HepG2 (cell line): ENCODE measurements around the gene PPP1R7. TPM values are rescaled to one million over a fixed set of nuclear protein-coding genes. Genes with fewer than 3 reads are reported as not detected.

ENCODE experiments used
- EED ChIP-seq: sonication (generic); formaldehyde crosslinking; IDR thresholded peaks from 2 replicates; pipeline ENCODE4 v1.5.0; 2020; ENCODE audit warnings: mild to moderate bottlenecking, missing genetic modification reagents
- FUBP1 ChIP-seq: sonication (generic); formaldehyde crosslinking; IDR thresholded peaks from 2 replicates; pipeline ENCODE4 v1.5.1; 2020; ENCODE audit warnings: missing genetic modification reagents, mild to moderate bottlenecking, borderline replicate concordance
- GPBP1L1 ChIP-seq: sonication (generic); formaldehyde crosslinking; IDR thresholded peaks from 2 replicates; pipeline ENCODE4 v1.5.0; 2020; ENCODE audit warnings: mild to moderate bottlenecking, missing genetic modification reagents
- HINFP ChIP-seq: sonication (generic); formaldehyde crosslinking; IDR thresholded peaks from 2 replicates; pipeline ENCODE4 v1.4.0; 2020; ENCODE audit warnings: low read depth, mild to moderate bottlenecking, missing genetic modification reagents
- IKZF1 ChIP-seq: fragments of 450-650 bp; IDR thresholded peaks from 2 replicates; pipeline ENCODE4 v1.7.1; 2016
- MAFG ChIP-seq: sonication (generic); formaldehyde crosslinking; IDR thresholded peaks from 2 replicates; pipeline ENCODE4 v1.5.1; 2020; ENCODE audit warnings: mild to moderate bottlenecking, missing genetic modification reagents
- MLXIP ChIP-seq: sonication (generic); formaldehyde crosslinking; IDR thresholded peaks from 2 replicates; pipeline ENCODE4 v1.9.0; 2021; ENCODE audit warnings: missing genetic modification reagents, borderline replicate concordance
- NFE2L1 ChIP-seq: sonication (generic); formaldehyde crosslinking; IDR thresholded peaks from 2 replicates; pipeline ENCODE4 v1.4.0; 2020; ENCODE audit warnings: missing genetic modification reagents, mild to moderate bottlenecking, borderline replicate concordance
- NR2C2 ChIP-seq: sonication (generic); formaldehyde crosslinking; IDR thresholded peaks from 2 replicates; pipeline ENCODE4 v1.4.0; 2020; ENCODE audit warnings: missing genetic modification reagents, mild to moderate bottlenecking, moderate library complexity, borderline replicate concordance
- SAFB2 ChIP-seq: sonication (generic); formaldehyde crosslinking; IDR thresholded peaks from 2 replicates; pipeline ENCODE4 v1.5.1; 2020; ENCODE audit warnings: missing genetic modification reagents, low read depth, mild to moderate bottlenecking, borderline replicate concordance
- ZBTB1 ChIP-seq: sonication (generic); formaldehyde crosslinking; IDR thresholded peaks from 2 replicates; pipeline ENCODE4 v1.4.0; 2020; ENCODE audit warnings: missing genetic modification reagents, borderline replicate concordance
- ZBTB43 ChIP-seq: sonication (generic); formaldehyde crosslinking; conservative IDR thresholded peaks from 2 replicates; pipeline ENCODE4 v1.4.0; 2020; ENCODE audit warnings: missing genetic modification reagents
- ZNF101 ChIP-seq: sonication (generic); formaldehyde crosslinking; IDR thresholded peaks from 2 replicates; pipeline ENCODE4 v1.4.0; 2020; ENCODE audit warnings: mild to moderate bottlenecking, low read depth, missing genetic modification reagents, borderline replicate concordance
- ZNF333 ChIP-seq: sonication (generic); formaldehyde crosslinking; IDR thresholded peaks from 2 replicates; pipeline ENCODE4 v1.4.0; 2020; ENCODE audit warnings: mild to moderate bottlenecking, missing genetic modification reagents, borderline replicate concordance
- ZNF343 ChIP-seq: sonication (generic); formaldehyde crosslinking; IDR thresholded peaks from 2 replicates; pipeline ENCODE4 v1.4.0; 2020; ENCODE audit warnings: mild to moderate bottlenecking, missing genetic modification reagents
- ZNF383 ChIP-seq: sonication (generic); formaldehyde crosslinking; IDR thresholded peaks from 2 replicates; pipeline ENCODE4 v1.4.0; 2020; ENCODE audit warnings: missing genetic modification reagents, mild to moderate bottlenecking, borderline replicate concordance
- ZNF432 ChIP-seq: sonication (generic); formaldehyde crosslinking; IDR thresholded peaks from 2 replicates; pipeline ENCODE4 v1.5.0; 2020; ENCODE audit warnings: missing genetic modification reagents, mild to moderate bottlenecking, borderline replicate concordance
- ZNF652 ChIP-seq: IDR thresholded peaks from 2 replicates; pipeline ENCODE4 v1.6.1; 2016; ENCODE audit warnings: low read depth, borderline replicate concordance
- ZNF841 ChIP-seq: sonication (generic); formaldehyde crosslinking; IDR thresholded peaks from 2 replicates; pipeline ENCODE4 v1.8.1; 2023; ENCODE audit warnings: missing genetic modification reagents, borderline replicate concordance
- polyA plus RNA-seq, 8 experiments: library from polyadenylated mRNA; depleted of rRNA in 3 of 8; stranded (reverse) in 7 of 8; unstranded in 1 of 8; fragments of >200 nt; fragmentation: Illumina TruSeq in 4 of 8; extraction: Trizol in 4 of 8; gene quantifications; 2 replicates each; pipeline versions ENCODE4 v1.2.1 to v1.2.3, GENCODE V29; 2011 to 2016; ENCODE audit warnings: low read depth in 4 of 8, missing spikeins in 1 of 8, mixed read lengths in 1 of 8; ENCODE audit not compliant: insufficient read depth in 1 of 8
- total RNA-seq, 5 experiments: library from RNA; depleted of rRNA; stranded (reverse); fragments of >200 nt; fragmentation: Illumina TruSeq; extraction: Trizol; gene quantifications; 2 replicates each; pipeline ENCODE4 v1.2.3, GENCODE V29; 2016; ENCODE audit warnings: low read depth in 1 of 5

PPP1R7 gene
- total and polyA plus RNA-seq, 2 of the 13 experiments (the other 11 are each of a cell fraction or from before 2014, with no cell fraction given), result 33.3 to 67.9 TPM

GRCh38 chr2:241217320-241218031, 67.2 kb downstream of the PPP1R7 start (continued):
- 0 out of 2 replicates have a peak, but pooled peaks have one; percentile 25 for TF ChIP-seq ZBTB43 (CRISPR knock-in tag)
- TF ChIP-seq HINFP (CRISPR knock-in tag), result peak; percentile 71; the same call in 1 of the 2 replicates
- peak; percentile 95; the same call in 1 of the 2 replicates for TF ChIP-seq SAFB2
- peak; percentile 16; the same call in 1 of the 2 replicates for TF ChIP-seq ZNF383
- peak; percentile 48; the same call in 1 of the 2 replicates for TF ChIP-seq ZNF841 (CRISPR knock-in tag)
- TF ChIP-seq IKZF1, result no peak
- TF ChIP-seq ZNF333 (CRISPR knock-in tag), result peak; percentile 78; the same call in 1 of the 2 replicates
- TF ChIP-seq ZBTB1 (CRISPR knock-in tag), result no peak; the same call in 1 of the 2 replicates
- no peak for TF ChIP-seq FUBP1 (CRISPR knock-in tag)
- no peak for TF ChIP-seq MAFG (CRISPR knock-in tag)
- peak; percentile 74 for TF ChIP-seq EED (CRISPR knock-in tag)
- peak; percentile 73; the same call in 1 of the 2 replicates for TF ChIP-seq ZNF343 (CRISPR knock-in tag)
- TF ChIP-seq ZNF652, result no peak
- TF ChIP-seq MLXIP (CRISPR knock-in tag), result no peak
- TF ChIP-seq GPBP1L1 (CRISPR knock-in tag), result no peak
- TF ChIP-seq ZNF101 (CRISPR knock-in tag), result no peak
- no peak for TF ChIP-seq NR2C2 (CRISPR knock-in tag)
- peak; percentile 77; the same call in 1 of the 2 replicates for TF ChIP-seq NFE2L1 (CRISPR knock-in tag)
- no peak for TF ChIP-seq ZNF432
